Measurements from ENCODE around the gene GSDME.

The GSDME gene

DNA sequence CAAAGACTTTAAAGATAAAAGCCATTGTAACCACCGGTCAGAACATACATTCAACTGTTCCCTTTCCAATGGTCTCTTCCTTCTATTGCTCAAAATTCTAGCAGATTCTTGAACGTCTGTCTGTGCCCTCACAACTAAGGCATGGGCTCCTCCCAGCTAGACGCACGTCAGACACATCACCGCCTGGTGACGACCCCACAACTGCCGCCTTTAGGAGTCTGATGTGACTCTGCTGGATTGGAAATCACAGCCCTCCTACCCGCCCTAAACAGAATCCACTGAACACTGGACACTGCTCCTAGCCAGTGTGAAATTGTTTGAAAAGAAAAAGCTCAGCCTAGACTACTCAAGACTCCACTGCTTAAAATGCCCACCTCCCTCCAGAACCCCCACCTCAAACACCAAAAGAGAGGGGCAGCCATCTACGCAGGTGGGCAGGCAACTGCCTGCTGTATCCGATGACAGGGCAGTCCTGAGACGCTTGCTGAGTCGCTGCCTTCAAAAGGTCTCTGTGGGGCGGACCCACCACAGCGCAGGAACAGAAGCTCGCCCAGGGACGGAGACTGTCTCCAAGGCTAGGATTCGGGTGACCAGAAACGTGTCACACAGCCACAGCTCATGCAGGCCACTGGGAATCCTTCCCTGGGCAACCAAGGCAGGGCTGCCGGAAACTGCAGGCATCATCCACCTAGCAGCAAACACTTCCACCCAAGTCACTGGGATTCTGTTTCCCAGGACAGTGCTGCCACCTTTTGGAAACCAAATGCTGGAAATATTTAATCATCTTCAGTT, 34.7 kb downstream of the GSDME start:
- TF ChIP-seq, protein P1, sequence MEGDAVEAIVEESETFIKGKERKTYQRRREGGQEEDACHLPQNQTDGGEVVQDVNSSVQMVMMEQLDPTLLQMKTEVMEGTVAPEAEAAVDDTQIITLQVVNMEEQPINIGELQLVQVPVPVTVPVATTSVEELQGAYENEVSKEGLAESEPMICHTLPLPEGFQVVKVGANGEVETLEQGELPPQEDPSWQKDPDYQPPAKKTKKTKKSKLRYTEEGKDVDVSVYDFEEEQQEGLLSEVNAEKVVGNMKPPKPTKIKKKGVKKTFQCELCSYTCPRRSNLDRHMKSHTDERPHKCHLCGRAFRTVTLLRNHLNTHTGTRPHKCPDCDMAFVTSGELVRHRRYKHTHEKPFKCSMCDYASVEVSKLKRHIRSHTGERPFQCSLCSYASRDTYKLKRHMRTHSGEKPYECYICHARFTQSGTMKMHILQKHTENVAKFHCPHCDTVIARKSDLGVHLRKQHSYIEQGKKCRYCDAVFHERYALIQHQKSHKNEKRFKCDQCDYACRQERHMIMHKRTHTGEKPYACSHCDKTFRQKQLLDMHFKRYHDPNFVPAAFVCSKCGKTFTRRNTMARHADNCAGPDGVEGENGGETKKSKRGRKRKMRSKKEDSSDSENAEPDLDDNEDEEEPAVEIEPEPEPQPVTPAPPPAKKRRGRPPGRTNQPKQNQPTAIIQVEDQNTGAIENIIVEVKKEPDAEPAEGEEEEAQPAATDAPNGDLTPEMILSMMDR (IDR thresholded peaks at IDR 0.05; ENCODE audit: borderline replicate concordance, insufficient read depth, low read depth, low read length), result no peak
- H3K4me3 ChIP-seq (ENCODE audit: low read depth, low read length), result no peak overlapping the region

DNA sequence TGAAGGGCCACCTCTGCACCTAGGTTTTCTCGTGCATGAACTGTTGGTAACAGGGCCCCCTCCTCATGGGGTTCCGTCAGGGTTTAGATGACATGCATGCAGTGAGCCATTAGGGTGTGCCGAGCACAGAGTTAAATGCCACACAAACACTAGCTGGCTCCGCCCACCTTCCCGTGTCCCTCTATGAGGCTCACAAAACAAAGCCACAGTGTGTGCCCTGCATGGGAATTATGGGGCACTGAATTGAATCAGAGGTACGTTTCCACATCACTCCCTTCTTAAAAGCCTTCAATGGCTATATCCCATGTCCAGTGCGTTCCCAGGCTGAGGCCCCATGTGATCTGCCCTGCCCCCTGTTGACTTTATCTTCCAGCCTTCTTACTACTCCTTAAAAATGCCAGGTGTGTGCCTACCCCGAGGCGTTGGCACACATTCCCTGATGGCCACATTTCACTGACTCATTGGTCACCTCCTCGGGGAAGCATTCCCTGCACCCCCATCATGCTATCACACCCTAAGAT, 35.7 kb downstream of the GSDME start:
- no peak overlapping the region for H3K4me3 ChIP-seq (ENCODE audit: low read depth, low read length)
- TF ChIP-seq, protein P1 (IDR thresholded peaks at IDR 0.05; ENCODE audit: borderline replicate concordance, insufficient read depth, low read depth, low read length), result no peak

DNA sequence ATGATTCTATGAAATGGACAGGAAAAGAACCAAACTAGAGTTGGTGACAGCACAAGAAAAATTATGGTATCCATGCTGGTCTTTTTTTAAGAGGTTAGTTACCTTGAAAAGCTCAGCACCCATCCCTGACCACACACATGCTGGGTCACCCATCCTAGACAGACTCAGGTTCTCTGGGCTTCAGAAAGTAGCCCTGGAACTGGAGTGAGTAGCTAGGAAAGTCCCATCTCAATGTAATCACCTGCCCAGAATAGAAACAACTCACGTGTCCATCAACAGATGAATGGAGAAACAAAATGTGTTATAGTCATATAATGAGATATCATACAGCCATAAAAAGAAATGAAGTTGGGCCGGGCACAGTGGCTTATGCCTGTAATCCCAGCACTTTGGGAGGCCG, 37.0 kb downstream of the GSDME start:
- TF ChIP-seq, protein P1 (IDR thresholded peaks at IDR 0.05; ENCODE audit: borderline replicate concordance, insufficient read depth, low read depth, low read length), result no peak
- no peak overlapping the region for H3K4me3 ChIP-seq (ENCODE audit: low read depth, low read length)

DNA sequence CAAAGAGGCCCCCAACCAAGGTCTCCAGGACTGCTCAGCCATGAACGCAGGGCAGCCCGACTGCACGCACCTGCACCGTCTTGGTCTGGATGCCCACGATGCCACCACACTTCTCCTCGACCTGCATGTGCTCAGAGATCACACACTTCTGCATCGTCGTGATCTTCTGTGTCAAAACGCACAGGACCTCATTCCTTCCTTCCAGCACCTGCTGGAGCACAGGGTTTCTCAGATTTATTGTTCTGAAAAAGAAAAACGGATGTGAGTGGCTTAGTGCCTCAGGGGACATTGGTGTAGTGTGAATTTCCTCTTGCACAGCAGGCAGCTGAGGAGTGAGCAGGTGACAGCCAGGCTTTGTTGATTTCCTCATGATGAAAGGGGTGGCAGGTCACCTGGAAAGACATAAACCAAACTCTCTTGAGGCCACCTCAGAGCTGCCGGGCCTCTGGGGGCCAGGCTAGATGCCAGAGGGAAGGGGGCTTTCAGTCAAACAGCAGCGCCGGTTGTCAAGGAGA, 38.2 kb downstream of the GSDME start:
- TF ChIP-seq, protein P1 (IDR thresholded peaks at IDR 0.05; ENCODE audit: borderline replicate concordance, insufficient read depth, low read depth, low read length), result no peak
- peak overlapping the region; percentile 53 for H3K4me3 ChIP-seq (ENCODE audit: low read depth, low read length)

DNA sequence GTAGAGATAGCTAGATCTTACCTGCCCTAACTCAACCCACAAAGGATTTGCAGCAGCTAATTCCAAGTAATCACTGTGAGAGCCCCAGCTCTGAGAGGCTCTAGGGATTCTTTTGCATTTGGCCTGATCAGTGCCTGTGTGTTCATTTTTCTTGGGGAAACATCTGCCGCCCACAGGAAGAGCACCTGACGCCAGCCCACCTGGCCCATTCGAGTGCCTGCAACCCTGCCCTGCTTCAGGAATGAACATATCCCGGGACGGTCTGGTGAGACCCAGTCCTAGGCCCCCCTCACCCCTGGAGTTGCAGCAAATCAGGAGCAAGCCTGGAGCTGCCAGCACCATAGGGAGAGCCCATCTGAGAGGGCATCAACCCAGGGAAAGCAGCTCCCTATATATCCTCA, 38.8 kb downstream of the GSDME start:
- TF ChIP-seq, protein P1 (IDR thresholded peaks at IDR 0.05; ENCODE audit: borderline replicate concordance, insufficient read depth, low read depth, low read length), result no peak
- peak overlapping the region; percentile 53 for H3K4me3 ChIP-seq (ENCODE audit: low read depth, low read length)

DNA sequence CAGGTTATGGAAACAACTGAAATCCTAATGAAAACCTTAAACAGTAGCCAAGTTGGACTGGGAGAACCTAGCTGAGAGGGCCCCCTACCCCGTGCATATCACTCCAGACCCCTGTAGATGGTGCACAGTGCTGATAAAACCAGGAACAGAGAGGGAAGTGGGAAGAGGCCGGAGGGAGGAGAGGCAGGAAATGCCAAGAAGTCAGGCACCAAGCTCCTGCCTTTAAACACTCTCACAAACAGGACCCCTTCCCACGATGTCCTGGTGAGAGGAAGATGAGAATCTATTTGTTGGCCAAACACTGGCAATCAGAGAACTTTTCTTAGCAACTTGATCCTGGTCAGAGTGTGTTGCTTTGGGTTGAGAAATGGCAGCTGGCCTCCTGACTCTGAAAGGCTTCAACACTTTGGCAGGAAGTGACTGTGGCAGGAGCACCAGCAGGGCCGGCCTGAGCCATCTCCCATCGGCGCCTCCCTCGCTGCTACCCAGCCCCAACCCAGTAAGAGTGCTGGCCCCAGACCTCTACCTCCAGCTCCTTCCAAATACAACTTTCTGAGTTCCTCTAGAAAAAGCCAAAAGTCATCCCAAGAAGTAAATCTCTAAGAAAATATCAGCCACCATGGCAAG, 39.5 kb downstream of the GSDME start:
- peak overlapping the region; percentile 53 for H3K4me3 ChIP-seq (ENCODE audit: low read depth, low read length)
- TF ChIP-seq, protein P1 (IDR thresholded peaks at IDR 0.05; ENCODE audit: borderline replicate concordance, insufficient read depth, low read depth, low read length), result no peak
